Measurements from ENCODE around the gene RPTOR. TPM values are rescaled to one million over a fixed set of nuclear protein-coding genes. Genes with fewer than 3 reads are reported as not detected.

Gene RPTOR
- total RNA-seq, 4 donors from 2014 or later, result 19.0 to 48.3 (median 27.3) TPM

DNA sequence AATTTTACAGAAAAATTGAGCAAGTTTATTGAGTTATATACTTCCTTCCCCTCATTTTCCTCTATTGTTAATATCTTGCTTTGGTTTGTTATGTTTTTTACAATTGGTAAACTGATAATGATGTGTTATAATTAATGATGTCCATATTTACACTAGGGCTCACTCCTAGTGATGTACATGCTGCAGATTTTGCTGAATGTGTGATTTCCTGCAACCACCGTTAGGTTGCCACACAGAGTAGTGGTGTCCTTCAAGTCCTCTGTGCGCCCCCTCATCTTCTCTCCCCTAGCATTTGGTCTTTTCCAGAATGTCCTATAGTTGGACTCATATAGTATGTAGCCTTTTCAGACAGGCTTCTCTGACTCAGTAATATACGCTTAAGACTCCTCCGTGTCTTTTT lies 167.5 kb downstream of the RPTOR start:
- H3K4me3 ChIP-seq, result no peak overlapping the region
- no peak overlapping the region for H3K27ac ChIP-seq
- no peaks in the 10 kb centered on the region for H3K27me3 ChIP-seq
- intact Hi-C loops (cut with DNase I; ENCODE audit: low total_unique reads), result no loop called here
- no peaks in the 10 kb centered on the region for H3K36me3 ChIP-seq
- no peak for TF ChIP-seq POLR2A (IDR thresholded peaks at IDR 0.05)
- TF ChIP-seq, protein P1, sequence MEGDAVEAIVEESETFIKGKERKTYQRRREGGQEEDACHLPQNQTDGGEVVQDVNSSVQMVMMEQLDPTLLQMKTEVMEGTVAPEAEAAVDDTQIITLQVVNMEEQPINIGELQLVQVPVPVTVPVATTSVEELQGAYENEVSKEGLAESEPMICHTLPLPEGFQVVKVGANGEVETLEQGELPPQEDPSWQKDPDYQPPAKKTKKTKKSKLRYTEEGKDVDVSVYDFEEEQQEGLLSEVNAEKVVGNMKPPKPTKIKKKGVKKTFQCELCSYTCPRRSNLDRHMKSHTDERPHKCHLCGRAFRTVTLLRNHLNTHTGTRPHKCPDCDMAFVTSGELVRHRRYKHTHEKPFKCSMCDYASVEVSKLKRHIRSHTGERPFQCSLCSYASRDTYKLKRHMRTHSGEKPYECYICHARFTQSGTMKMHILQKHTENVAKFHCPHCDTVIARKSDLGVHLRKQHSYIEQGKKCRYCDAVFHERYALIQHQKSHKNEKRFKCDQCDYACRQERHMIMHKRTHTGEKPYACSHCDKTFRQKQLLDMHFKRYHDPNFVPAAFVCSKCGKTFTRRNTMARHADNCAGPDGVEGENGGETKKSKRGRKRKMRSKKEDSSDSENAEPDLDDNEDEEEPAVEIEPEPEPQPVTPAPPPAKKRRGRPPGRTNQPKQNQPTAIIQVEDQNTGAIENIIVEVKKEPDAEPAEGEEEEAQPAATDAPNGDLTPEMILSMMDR (IDR thresholded peaks at IDR 0.05), result no peak
- H3K9me3 ChIP-seq, result peaks cover 0 to 5% of the 10 kb centered on the region in 2 donors
- H3K4me1 ChIP-seq, result no peaks in the 10 kb centered on the region
- DNase-seq, result no peak

DNA sequence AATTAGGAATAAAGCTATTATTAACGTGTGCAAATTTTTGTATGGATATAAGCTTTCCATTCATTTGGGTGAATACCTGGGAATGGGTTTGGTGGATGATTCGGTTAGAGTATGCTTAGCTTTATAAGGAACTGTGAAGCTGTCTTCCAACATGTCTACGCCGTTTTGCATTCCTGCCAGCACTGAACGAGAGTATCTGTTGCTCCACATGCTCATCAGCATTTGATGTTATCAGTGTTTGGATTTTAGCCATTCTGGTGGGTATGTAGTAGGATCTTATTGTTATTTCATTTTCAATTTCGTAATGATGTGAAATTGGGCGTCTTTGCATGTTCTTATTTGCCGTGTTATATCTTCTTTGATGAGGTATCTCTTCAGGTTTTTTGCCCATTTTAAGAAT lies 168.0 kb downstream of the RPTOR start:
- H3K4me1 ChIP-seq, result no peaks in the 10 kb centered on the region
- no peaks in the 10 kb centered on the region for H3K36me3 ChIP-seq
- no peak overlapping the region for H3K4me3 ChIP-seq
- H3K27me3 ChIP-seq, result no peaks in the 10 kb centered on the region
- peaks cover 0 to 5% of the 10 kb centered on the region in 2 donors for H3K9me3 ChIP-seq
- H3K27ac ChIP-seq, result no peak overlapping the region
- no peak for TF ChIP-seq POLR2A (IDR thresholded peaks at IDR 0.05)
- TF ChIP-seq, protein P1 (IDR thresholded peaks at IDR 0.05), result no peak
- no peak for DNase-seq
- intact Hi-C loops (cut with DNase I; ENCODE audit: low total_unique reads), result no loop called here

DNA sequence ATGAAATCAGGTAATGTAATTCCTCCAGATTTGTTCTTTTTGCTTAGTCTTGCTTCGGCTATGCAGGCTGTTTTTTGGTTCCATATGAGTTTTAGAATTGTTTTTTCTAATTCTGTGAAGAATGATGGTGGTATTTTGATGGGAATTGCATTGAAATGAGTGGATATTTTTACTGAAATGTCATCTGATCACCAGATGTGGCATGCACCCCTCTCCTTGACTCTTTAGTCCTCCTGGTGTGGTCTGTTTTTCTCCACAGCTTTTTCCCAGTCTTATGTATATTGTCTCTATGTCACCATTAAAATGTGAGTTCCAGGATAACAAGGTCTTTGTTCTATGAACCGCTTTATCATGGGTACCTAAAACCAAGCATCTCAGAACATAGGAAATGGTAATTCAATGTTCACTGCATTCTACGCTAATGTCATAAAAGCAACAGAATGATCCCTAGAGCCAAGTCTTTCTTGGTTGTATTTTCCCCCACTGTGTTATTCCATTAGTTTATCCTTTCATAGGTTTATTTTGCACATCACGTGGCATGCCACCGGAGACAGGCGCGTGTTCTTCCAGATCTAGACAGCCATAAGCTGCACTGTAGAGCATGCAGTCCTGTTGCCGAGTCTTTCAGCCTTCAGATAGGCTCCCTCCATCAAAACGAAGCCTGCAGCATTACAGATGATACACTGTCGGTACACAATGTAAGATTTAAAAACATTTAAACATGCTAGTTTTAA lies 172.5 kb downstream of the RPTOR start:
- Histone ChIP-seq H3K36me3 (no peaks in the 10 kb centered on the region), H3K9me3 (peaks cover 0 to 5% of the 10 kb centered on the region in 2 donors), H3K27me3 (no peaks in the 10 kb centered on the region), H3K27ac (no peak overlapping the region), H3K4me1 (no peaks in the 10 kb centered on the region), H3K4me3 (no peak overlapping the region)
- DNase-seq, result no peak
- no peak for TF ChIP-seq POLR2A (IDR thresholded peaks at IDR 0.05)
- intact Hi-C loops (cut with DNase I; ENCODE audit: low total_unique reads), result no loop called here

DNA sequence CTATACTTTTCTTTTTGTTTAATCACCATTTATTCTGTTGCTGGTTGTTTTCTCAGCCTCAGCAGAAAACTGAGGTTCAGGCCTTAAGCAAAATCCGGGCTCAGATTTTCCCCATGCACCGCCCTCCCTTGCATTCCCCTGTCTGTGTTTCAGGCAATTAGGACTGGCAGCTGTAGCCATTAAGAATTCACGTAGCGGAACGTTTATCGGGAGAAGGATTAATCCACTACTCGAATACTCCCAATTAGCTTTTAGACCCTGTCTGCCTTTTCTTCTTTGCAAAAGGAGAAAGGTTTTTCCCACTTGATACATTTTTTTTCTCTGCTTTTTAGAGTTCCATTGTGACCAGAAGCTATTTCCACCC lies 173.1 kb downstream of the RPTOR start:
- H3K4me3 ChIP-seq, result no peak overlapping the region
- DNase-seq, result no peak

DNA sequence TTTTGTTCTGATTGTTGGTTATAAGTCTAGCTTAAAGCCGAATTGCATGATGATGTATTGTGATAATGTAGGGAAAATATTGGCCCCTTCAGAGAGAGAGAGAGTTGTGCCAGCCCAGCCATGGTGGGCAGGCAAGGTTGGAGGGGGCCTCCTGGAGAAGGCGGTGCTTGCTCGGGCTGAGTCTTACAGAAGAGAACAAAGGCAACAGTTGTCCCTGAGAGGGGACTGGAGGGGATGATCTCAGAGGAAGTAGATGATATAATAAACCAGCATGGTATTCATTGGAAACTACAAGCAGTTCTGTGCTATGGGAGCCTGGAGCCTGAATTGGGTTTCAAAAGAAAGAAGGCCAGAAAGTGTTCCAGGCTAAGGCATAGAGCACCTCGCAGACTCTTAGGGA lies 173.8 kb downstream of the RPTOR start:
- no peak overlapping the region for H3K27ac ChIP-seq

More for the DNA sequence above, 173.1 kb downstream of the RPTOR start:
- H3K4me1 ChIP-seq, result no peaks in the 10 kb centered on the region
- H3K27ac ChIP-seq, result no peak overlapping the region
- H3K9me3 ChIP-seq, result peaks cover 0 to 5% of the 10 kb centered on the region in 2 donors
- intact Hi-C loops (cut with DNase I; ENCODE audit: low total_unique reads), result no loop called here
- TF ChIP-seq, protein P1 (IDR thresholded peaks at IDR 0.05), result no peak
- TF ChIP-seq POLR2A (IDR thresholded peaks at IDR 0.05), result no peak
- no peaks in the 10 kb centered on the region for H3K27me3 ChIP-seq
- H3K36me3 ChIP-seq, result no peaks in the 10 kb centered on the region

More for the DNA sequence above, 173.8 kb downstream of the RPTOR start:
- Histone ChIP-seq H3K9me3 (peaks cover 0 to 5% of the 10 kb centered on the region in 2 donors), H3K4me3 (no peak overlapping the region), H3K27me3 (no peaks in the 10 kb centered on the region), H3K36me3 (no peaks in the 10 kb centered on the region), H3K4me1 (no peaks in the 10 kb centered on the region)
- intact Hi-C loops (cut with DNase I; ENCODE audit: low total_unique reads), result no loop called here
- TF ChIP-seq, protein P1 (IDR thresholded peaks at IDR 0.05), result no peak
- TF ChIP-seq POLR2A (IDR thresholded peaks at IDR 0.05), result no peak
- no peak for DNase-seq
